Stimulated activated CD4-positive, alpha-beta T cell treated with anti-CD3 and anti-CD28 coated beads, Interleukin-15, amount 100 ng/mL, for 24 hours (primary cell): ENCODE results near the gene DDX6.
A peak's percentile ranks its signal among the peaks of the same experiment; 100 is the strongest.
"Not testable (repeated sequence)": the region's sequence is repeated elsewhere in the genome, so short reads cannot be mapped to it uniquely, and the experiment has no call there.

Experiments
- DNase-seq: peaks from one replicate; pipeline ENCODE4 v3.0.0-alpha.2; 2020

DDX6 gene

GRCh38 chr11:118790357-118791110 is 430 bp downstream of the DDX6 start:
- peak; percentile 60 for DNase-seq

GRCh38 chr11:118789501-118790356 is 1.2 kb downstream of the DDX6 start:
- DNase-seq, result peak; percentile 52

DNA sequence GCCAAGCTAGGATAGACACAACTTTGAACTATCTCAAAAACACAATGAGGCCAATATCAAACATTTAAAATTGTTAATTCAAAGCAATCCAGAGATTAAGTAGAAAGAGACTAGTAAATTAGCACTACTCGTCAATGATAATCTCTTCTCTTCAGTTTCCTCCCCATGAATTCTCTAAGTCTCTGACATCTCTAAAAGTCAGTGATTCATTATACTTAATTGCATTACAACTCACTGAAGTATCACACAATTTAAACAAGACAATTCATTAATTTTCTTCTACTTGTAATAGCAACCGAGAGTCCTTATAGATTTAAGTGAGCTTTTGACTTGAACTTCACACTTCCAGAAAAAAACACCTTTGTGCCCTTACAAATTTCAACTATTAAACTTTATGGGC is 4.3 kb downstream of the DDX6 start:
- no peak for DNase-seq

DNA sequence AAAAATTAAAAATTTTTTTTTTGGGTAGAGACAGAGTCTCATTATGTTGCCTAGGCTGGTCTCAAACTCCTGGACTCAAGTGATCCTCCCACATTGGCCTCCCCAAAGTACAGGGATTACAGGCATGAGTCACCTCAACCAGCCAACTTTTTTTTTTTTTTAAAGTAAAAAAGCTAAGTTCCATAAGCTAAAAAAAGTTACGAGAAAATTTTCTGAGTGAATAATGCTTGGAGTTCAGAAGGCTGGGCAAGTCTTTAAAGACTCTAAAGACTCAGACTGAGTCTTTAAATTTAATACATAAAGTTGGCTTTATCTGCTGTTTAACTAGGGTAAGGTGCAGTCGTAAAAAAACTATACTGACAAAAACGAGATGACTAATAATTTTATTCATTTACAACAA is 5.6 kb downstream of the DDX6 start:
- peak; percentile 26 for DNase-seq

DNA sequence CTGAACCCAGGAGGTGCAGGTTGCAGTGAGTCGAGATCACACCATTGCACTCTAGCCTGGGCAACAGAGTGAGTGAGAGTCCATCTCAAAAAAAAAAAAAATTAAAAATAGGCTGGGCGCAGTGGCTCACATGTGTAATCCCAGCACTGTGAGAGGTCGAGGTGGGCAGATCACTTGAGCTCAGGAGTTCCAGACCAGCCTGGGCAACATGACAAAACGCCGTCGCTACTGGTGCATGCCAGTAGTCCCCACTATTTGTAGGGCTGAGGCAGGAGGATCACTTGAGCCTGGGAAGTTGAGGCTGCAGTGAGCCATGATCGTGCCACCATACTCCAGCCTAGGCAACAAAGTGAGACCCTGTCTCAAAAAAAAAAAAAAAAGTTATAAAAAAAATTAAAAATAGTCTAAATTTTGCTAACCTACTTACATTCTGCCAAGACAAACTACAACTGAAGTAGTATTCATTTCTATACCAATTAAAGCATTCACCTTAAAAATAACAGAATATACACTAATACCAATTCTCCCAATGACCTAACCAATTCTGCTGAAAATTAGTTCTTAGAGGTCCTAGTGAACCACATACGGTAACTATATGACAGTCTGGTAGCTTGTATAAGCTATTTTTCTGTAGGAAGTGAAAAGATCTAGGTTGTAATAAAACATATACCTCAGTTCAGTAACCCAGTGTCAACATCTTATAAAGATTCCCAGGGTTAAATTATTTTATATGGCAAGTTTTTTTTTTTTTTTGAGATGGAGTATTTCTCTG is 7.1 kb downstream of the DDX6 start:
- no peak for DNase-seq

- DNase-seq, result not testable (repeated sequence)
Measured at GRCh38 chr11:118783324-118783723, 7.6 kb downstream of the DDX6 start.

DNA sequence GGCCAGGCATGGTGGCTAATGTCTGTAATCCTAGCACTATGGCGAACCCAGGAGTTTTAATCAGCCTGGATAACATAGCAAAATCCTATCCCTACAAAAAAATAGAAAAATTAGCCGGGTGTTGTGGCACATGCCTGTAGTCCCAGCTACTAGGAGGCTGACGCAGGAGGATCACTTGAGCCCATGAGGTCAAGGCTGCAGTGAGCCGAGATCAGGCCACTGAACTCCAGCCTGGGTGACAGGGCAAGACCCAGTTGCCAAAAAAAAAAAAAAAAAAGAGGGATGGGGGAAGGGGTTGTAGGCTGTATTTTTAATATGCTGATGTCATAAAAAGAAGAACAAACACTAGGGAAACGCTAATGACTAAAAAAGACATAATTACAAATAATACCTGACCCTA is 12.1 kb downstream of the DDX6 start:
- DNase-seq, result no peak

- no peak for DNase-seq
Measured at GRCh38 chr11:118774032-118774431, 16.9 kb downstream of the DDX6 start.

GRCh38 chr11:118771547-118772288 is 19.2 kb downstream of the DDX6 start:
- no peak for DNase-seq

GRCh38 chr11:118768690-118769089 is 22.3 kb downstream of the DDX6 start:
- DNase-seq, result no peak

- DNase-seq, result no peak
Measured at GRCh38 chr11:118766035-118766434, 24.9 kb downstream of the DDX6 start.

DNA sequence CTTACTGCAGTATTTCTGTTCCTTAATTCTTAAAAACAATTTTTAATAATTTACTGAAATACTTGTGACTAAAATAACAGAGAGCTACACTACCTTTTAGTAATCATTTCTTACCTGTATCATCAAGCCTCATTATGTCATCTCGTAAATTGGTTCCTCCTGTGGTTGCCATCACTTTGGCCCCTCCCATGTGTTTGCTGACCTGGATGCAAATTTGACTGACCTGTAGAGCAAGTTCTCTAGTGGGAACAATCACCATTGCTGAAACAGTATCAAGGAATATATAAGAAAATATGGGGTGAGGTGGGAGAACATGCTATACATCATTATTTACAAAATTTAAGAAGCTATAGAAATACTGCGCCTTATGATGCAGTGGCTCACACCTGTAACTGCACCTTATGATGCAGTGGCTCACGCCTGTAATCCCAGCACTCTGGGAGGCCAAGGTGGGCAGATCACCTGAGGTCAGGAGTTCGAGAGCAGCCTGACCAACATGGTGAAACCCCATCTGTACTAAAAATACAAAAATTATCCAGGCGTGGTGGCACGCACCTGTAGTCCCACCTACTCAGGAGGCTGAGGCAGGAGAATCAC is 25.8 kb downstream of the DDX6 start:
- DNase-seq, result not testable (repeated sequence)

DNA sequence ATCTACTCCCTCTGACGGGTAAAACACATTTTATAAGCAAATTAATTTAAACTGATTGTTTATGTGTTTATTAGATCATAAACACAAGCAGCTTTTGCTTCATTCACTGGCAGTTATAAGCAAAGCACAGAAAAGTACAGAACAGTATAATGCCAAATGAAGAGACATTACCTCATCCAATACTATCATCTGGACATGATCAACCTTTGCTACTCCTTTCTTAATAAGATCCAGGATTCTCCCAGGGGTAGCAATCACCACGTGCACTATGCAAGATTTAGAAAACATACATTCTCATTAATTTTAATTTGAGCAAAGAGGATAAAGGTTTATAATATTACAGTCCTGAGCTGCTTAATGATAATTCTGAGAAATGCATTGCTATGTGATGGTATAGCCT is 27.9 kb downstream of the DDX6 start:
- DNase-seq, result no peak

DNA sequence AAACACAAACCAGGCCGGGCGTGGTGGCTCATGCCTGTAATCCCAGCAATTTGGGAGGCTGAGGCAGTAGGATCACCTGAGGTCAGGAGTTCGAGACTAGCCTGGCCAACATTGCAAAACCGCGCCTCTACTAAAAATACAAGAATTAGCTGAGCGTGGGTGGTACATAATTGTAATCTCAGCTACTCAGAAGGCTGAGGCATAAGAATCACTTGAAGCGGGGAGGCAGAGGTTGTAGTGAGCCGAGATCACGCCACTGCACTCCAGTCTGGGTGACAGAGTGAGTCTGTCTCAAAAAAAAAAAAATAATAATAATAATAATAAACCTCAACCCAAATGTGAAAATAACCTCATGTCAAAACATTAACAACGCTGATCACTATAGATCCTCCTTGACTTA is 29.0 kb downstream of the DDX6 start:
- DNase-seq, result not testable (repeated sequence)

- DNase-seq, result no peak
Measured at GRCh38 chr11:118757876-118758399, 33.0 kb downstream of the DDX6 start.

GRCh38 chr11:118752654-118753053 is 38.3 kb downstream of the DDX6 start:
- no peak for DNase-seq

GRCh38 chr11:118749429-118749828 is 41.5 kb downstream of the DDX6 start:
- DNase-seq, result no peak

GRCh38 chr11:118748056-118748455 is 42.9 kb downstream of the DDX6 start:
- no peak for DNase-seq

DNA sequence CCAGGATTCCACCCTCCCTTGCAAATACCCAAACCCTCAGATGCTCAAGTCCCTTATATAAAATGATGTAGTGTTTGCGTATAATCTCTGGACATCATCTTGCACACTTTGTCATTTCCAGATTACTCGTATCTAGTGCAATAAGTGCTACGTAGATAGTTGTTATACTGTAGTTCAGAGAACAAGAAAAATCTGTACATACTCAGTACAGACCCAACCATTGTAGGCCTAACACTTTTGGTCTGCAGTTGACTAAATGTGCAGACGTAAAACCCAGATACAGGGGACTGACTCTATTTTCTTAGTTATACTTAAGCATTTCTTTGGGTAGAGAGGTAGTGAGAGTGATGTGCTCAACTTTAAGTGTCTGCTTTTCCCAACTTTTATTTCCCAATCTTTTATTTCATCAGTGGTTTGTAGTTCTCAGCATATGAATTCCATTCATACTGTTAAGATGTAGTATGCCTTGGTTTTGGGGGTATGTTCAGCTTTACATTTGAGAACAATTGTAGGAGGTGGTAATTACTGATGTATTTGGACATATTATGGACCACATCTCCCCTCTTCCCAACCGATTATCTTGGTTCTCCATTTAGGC is 43.9 kb downstream of the DDX6 start:
- DNase-seq, result no peak

- no peak for DNase-seq
Measured at GRCh38 chr11:118744046-118744445, 46.9 kb downstream of the DDX6 start.

GRCh38 chr11:118742304-118742703 is 48.7 kb downstream of the DDX6 start:
- no peak for DNase-seq

GRCh38 chr11:118740892-118741291 is 50.1 kb downstream of the DDX6 start:
- no peak for DNase-seq
